Erythroblast (primary cell): ENCODE data around the gene PDLIM3.

ENCODE experiments used
- GATA1 ChIP-seq: IDR thresholded peaks from 2 replicates; pipeline ENCODE4 v1.6.1; 2011; ENCODE audit warnings: low read depth, mild to moderate bottlenecking, control low read depth, low read length, moderate library complexity
- POLR2A ChIP-seq: IDR thresholded peaks from 2 replicates; pipeline ENCODE4 v1.6.1; 2011; ENCODE audit warnings: mild to moderate bottlenecking, low read length

DNA sequence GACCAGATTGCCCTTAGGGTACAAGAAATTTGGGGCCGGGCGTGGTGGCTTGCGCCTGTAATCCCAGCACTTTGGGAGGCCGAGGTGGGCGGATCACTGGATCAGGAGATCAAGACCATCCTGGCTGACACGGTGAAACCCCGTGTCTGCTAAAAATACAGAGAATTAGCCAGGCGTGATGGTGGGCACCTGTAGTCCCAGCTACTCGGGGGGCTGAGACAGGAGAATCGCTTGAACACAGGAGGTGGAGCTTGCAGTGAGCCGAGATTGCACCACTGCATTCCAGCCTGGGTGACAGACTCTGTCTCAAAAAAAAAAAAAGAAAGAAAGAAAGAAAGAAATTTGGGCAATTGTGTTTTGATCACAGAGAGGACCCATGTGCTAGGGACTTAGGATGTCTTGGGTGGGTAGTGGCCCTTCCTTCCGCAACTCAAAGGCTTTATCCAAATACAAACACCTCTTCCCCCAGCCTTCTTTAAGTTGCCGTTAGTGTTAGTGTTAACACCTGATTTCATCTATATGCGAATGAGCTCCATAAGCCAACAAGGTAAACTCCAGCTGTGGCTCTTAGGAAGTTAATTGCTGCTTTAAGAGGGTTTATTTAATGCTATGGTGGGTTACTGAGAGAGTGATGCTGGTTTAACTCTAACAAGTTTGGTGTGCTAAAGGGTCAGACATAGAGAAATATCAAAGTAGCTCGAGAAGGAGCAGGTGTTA is 55.1 kb downstream of the PDLIM3 start:
- TF ChIP-seq POLR2A, result no peak
- no peak for TF ChIP-seq GATA1
